NCI-H1092 treated with DMSO at 0.1 percent for 48 hours (cell line): ENCODE data around the gene FAR2.
"Not testable (repeated sequence)": the region's sequence is repeated elsewhere in the genome, so short reads cannot be mapped to it uniquely, and the experiment has no call there.

ENCODE experiments used
- DNase-seq: peaks from one replicate; lab custom pipeline; 2025; lab: John Stamatoyannopoulos, UW

Gene FAR2

GRCh38 chr12:29152981-29153630, 4.0 kb downstream of the FAR2 start:
- no peak for DNase-seq

GRCh38 chr12:29155079-29155478, 6.0 kb downstream of the FAR2 start:
- DNase-seq, result no peak

- DNase-seq, result no peak
Measured at GRCh38 chr12:29157486-29157946, 8.4 kb downstream of the FAR2 start.

GRCh38 chr12:29158115-29158763, 9.2 kb downstream of the FAR2 start:
- DNase-seq, result no peak

- DNase-seq, result no peak
Measured at GRCh38 chr12:29159661-29160060, 10.6 kb downstream of the FAR2 start.

- DNase-seq, result no peak
Measured at GRCh38 chr12:29160230-29160629, 11.2 kb downstream of the FAR2 start.

- no peak for DNase-seq
Measured at GRCh38 chr12:29163146-29163545, 14.1 kb downstream of the FAR2 start.

GRCh38 chr12:29164477-29165393, 15.7 kb downstream of the FAR2 start:
- DNase-seq, result no peak

- no peak for DNase-seq
Measured at GRCh38 chr12:29167445-29167844, 18.4 kb downstream of the FAR2 start.

- no peak for DNase-seq
Measured at GRCh38 chr12:29167988-29168387, 18.9 kb downstream of the FAR2 start.

- not testable (repeated sequence) for DNase-seq
Measured at GRCh38 chr12:29169978-29170377, 20.9 kb downstream of the FAR2 start.

GRCh38 chr12:29170478-29171084, 21.5 kb downstream of the FAR2 start:
- DNase-seq, result not testable (repeated sequence)

GRCh38 chr12:29171421-29172258, 22.6 kb downstream of the FAR2 start:
- DNase-seq, result no peak

GRCh38 chr12:29176941-29177340, 27.9 kb downstream of the FAR2 start:
- no peak for DNase-seq

GRCh38 chr12:29182247-29182646, 33.2 kb downstream of the FAR2 start:
- DNase-seq, result not testable (repeated sequence)

GRCh38 chr12:29187756-29188155, 38.7 kb downstream of the FAR2 start:
- DNase-seq, result no peak

- no peak for DNase-seq
Measured at GRCh38 chr12:29191267-29191850, 42.3 kb downstream of the FAR2 start.

- no peak for DNase-seq
Measured at GRCh38 chr12:29198901-29199300, 49.8 kb downstream of the FAR2 start.

- DNase-seq, result peak; percentile 17
Measured at GRCh38 chr12:29200586-29200985, 51.5 kb downstream of the FAR2 start.

GRCh38 chr12:29201296-29201695, 52.2 kb downstream of the FAR2 start:
- no peak for DNase-seq

- no peak for DNase-seq
Measured at GRCh38 chr12:29201746-29202145, 52.7 kb downstream of the FAR2 start.
